Measurements from ENCODE around the gene ANKH.

Gene ANKH

GRCh38 chr5:14669415-14669814 lies 202.2 kb downstream of the ANKH start:
- FAIRE-seq (no peak), DNase-seq (ENCODE audit: insufficient read length, low spot score) (no peak)
- TF ChIP-seq POLR2A (IDR thresholded peaks at IDR 0.05; ENCODE audit: low read depth, low read length), result no peak

GRCh38 chr5:14668181-14668591 lies 203.4 kb downstream of the ANKH start:
- TF ChIP-seq POLR2A (IDR thresholded peaks at IDR 0.05; ENCODE audit: low read depth, low read length), result no peak
- no peak for DNase-seq (ENCODE audit: insufficient read length, low spot score)
- FAIRE-seq, result no peak

- no peak for FAIRE-seq
- DNase-seq (ENCODE audit: insufficient read length, low spot score), result no peak
These were observed 203.8 kb downstream of the ANKH start for GRCh38 chr5:14667770-14668169.

GRCh38 chr5:14667290-14667689 lies 204.3 kb downstream of the ANKH start:
- DNase-seq (ENCODE audit: insufficient read length, low spot score) (no peak), FAIRE-seq (no peak)
- no peak for TF ChIP-seq POLR2A (IDR thresholded peaks at IDR 0.05; ENCODE audit: low read depth, low read length)

More at GRCh38 chr5:14667770-14668169, 203.8 kb downstream of the ANKH start:
- no peak for TF ChIP-seq POLR2A (IDR thresholded peaks at IDR 0.05; ENCODE audit: low read depth, low read length)

- TF ChIP-seq POLR2A (IDR thresholded peaks at IDR 0.05; ENCODE audit: low read depth, low read length), result no peak
- DNase-seq (ENCODE audit: insufficient read length, low spot score), result no peak
- FAIRE-seq, result no peak
These were observed 205.2 kb downstream of the ANKH start for GRCh38 chr5:14666357-14666756.

GRCh38 chr5:14665949-14666348 lies 205.6 kb downstream of the ANKH start:
- DNase-seq (ENCODE audit: insufficient read length, low spot score), result no peak
- TF ChIP-seq POLR2A (IDR thresholded peaks at IDR 0.05; ENCODE audit: low read depth, low read length), result no peak
- no peak for FAIRE-seq

GRCh38 chr5:14665101-14665822 lies 206.3 kb downstream of the ANKH start:
- DNase-seq (ENCODE audit: insufficient read length, low spot score) (peak; percentile 35), FAIRE-seq (no peak)

GRCh38 chr5:14664270-14665100 lies 207.1 kb downstream of the ANKH start, which contains the start of gene OTULIN:
Gene OTULIN, plus strand, starts transcription at chr5:14664718. Its CDS starts 108 bp downstream, at chr5:14664826.
- peak; percentile 97 for DNase-seq (ENCODE audit: insufficient read length, low spot score)

More at GRCh38 chr5:14665101-14665822, 206.3 kb downstream of the ANKH start:
- TF ChIP-seq POLR2A (IDR thresholded peaks at IDR 0.05; ENCODE audit: low read depth, low read length), result no peak

GRCh38 chr5:14663734-14664269 lies 207.8 kb downstream of the ANKH start:
- TF ChIP-seq POLR2A (IDR thresholded peaks at IDR 0.05; ENCODE audit: low read depth, low read length), result no peak
- FAIRE-seq (no peak), DNase-seq (ENCODE audit: insufficient read length, low spot score) (peak; percentile 40)

More at GRCh38 chr5:14664270-14665100, 207.1 kb downstream of the ANKH start, which contains the start of gene OTULIN:
- FAIRE-seq, result no peak
- TF ChIP-seq POLR2A (IDR thresholded peaks at IDR 0.05; ENCODE audit: low read depth, low read length), result peak; percentile 92

GRCh38 chr5:14662721-14663260 lies 208.8 kb downstream of the ANKH start:
- no peak for TF ChIP-seq POLR2A (IDR thresholded peaks at IDR 0.05; ENCODE audit: low read depth, low read length)
- FAIRE-seq (no peak), DNase-seq (ENCODE audit: insufficient read length, low spot score) (no peak)

GRCh38 chr5:14660833-14661232 lies 210.7 kb downstream of the ANKH start:
- TF ChIP-seq POLR2A (IDR thresholded peaks at IDR 0.05; ENCODE audit: low read depth, low read length), result no peak
- FAIRE-seq (no peak), DNase-seq (ENCODE audit: insufficient read length, low spot score) (no peak)

- peak; percentile 55 for FAIRE-seq
- no peak for TF ChIP-seq POLR2A (IDR thresholded peaks at IDR 0.05; ENCODE audit: low read depth, low read length)
- no peak for DNase-seq (ENCODE audit: insufficient read length, low spot score)
These were observed 211.6 kb downstream of the ANKH start for GRCh38 chr5:14659821-14660607.

GRCh38 chr5:14656898-14657297 lies 214.7 kb downstream of the ANKH start:
- TF ChIP-seq POLR2A (IDR thresholded peaks at IDR 0.05; ENCODE audit: low read depth, low read length), result no peak
- FAIRE-seq (no peak), DNase-seq (ENCODE audit: insufficient read length, low spot score) (no peak)
